ENCODE data around the gene PSMC3.

- TF ChIP-seq CTCF (IDR thresholded peaks at IDR 0.05 in 8 of 11, conservative IDR thresholded peaks at IDR 0.05 in 3 of 11) (no peak), POLR2A (IDR thresholded peaks at IDR 0.05) (no peak), POLR2AphosphoS5 (IDR thresholded peaks at IDR 0.05) (no peak)
These were observed 15.2 kb upstream of the PSMC3 start for GRCh38 chr11:47441421-47441820.

All from spleen (tissue), 7 donors.